ENCODE data around the gene APEX1. TPM values are rescaled to one million over a fixed set of nuclear protein-coding genes. Genes with fewer than 3 reads are reported as not detected.

APEX1 gene
- total RNA-seq = 60.0 TPM
- polyA plus RNA-seq (ENCODE audit: insufficient read depth in 1 of 8, insufficient read length in 8 of 8, low replicate concordance in 1 of 8) = 100 to 1,000 TPM; 175 to 205 (median 185) TPM
- long read RNA-seq, donor 1, transcript APEX1-201 (5 exons, 1,484 nt) = major isoform, 30 of 53 reads
- long read RNA-seq, donor 1, transcript APEX1-210 (5 exons, 1,437 nt) = minor isoform, 8 of 53 reads
- long read RNA-seq, donor 1, partial matches to known transcripts = 7 of 53 reads
- long read RNA-seq, donor 1, other reads (novel, unspliced or antisense) = 0 of 53 reads
- long read RNA-seq, donor 2, partial matches to known transcripts = 0 of 3 reads
- long read RNA-seq, donor 2, other reads (novel, unspliced or antisense) = 0 of 3 reads
- long read RNA-seq, donor 3, transcript APEX1-201 (5 exons, 1,484 nt) = major isoform, 50 of 79 reads
- long read RNA-seq, donor 3, transcript APEX1-210 (5 exons, 1,437 nt) = minor isoform, 5 of 79 reads
- long read RNA-seq, donor 3, transcript APEX1-216 (3 exons, 1,803 nt) = minor isoform, 8 of 79 reads
- long read RNA-seq, donor 3, transcript APEX1-205 (4 exons, 1,603 nt) = minor isoform, 9 of 79 reads
- long read RNA-seq, donor 3, partial matches to known transcripts = 0 of 79 reads
- long read RNA-seq, donor 3, other reads (novel, unspliced or antisense) = 0 of 79 reads
- long read RNA-seq, donor 4, transcript APEX1-210 (5 exons, 1,437 nt) = minor isoform, 7 of 57 reads
- long read RNA-seq, donor 4, transcript APEX1-205 (4 exons, 1,603 nt) = minor isoform, 6 of 57 reads
- long read RNA-seq, donor 4, transcript APEX1-201 (5 exons, 1,484 nt) = major isoform, 29 of 57 reads
- long read RNA-seq, donor 4, partial matches to known transcripts = 7 of 57 reads
- long read RNA-seq, donor 4, other reads (novel, unspliced or antisense) = 0 of 57 reads
- long read RNA-seq, donor 5, transcript APEX1-201 (5 exons, 1,484 nt) = major isoform, 114 of 179 reads
- long read RNA-seq, donor 5, transcript APEX1-216 (3 exons, 1,803 nt) = minor isoform, 10 of 179 reads
- long read RNA-seq, donor 5, transcript APEX1-210 (5 exons, 1,437 nt) = minor isoform, 21 of 179 reads
- long read RNA-seq, donor 5, transcript APEX1-205 (4 exons, 1,603 nt) = minor isoform, 10 of 179 reads
- long read RNA-seq, donor 5, partial matches to known transcripts = 21 of 179 reads
- long read RNA-seq, donor 5, other reads (novel, unspliced or antisense) = 0 of 179 reads
- long read RNA-seq, donor 6, transcript APEX1-201 (5 exons, 1,484 nt) = major isoform, 75 of 141 reads
- long read RNA-seq, donor 6, transcript APEX1-216 (3 exons, 1,803 nt) = minor isoform, 14 of 141 reads
- long read RNA-seq, donor 6, transcript APEX1-202 (5 exons, 1,387 nt) = minor isoform, 7 of 141 reads
- long read RNA-seq, donor 6, transcript APEX1-210 (5 exons, 1,437 nt) = minor isoform, 17 of 141 reads
- long read RNA-seq, donor 6, partial matches to known transcripts = 18 of 141 reads
- long read RNA-seq, donor 6, other reads (novel, unspliced or antisense) = 0 of 141 reads
- long read RNA-seq, donor 7, transcript APEX1-201 (5 exons, 1,484 nt) = major isoform, 62 of 97 reads
- long read RNA-seq, donor 7, transcript APEX1-216 (3 exons, 1,803 nt) = minor isoform, 8 of 97 reads
- long read RNA-seq, donor 7, transcript APEX1-210 (5 exons, 1,437 nt) = minor isoform, 8 of 97 reads
- long read RNA-seq, donor 7, partial matches to known transcripts = 11 of 97 reads
- long read RNA-seq, donor 7, other reads (novel, unspliced or antisense) = 0 of 97 reads
- long read RNA-seq, donor 8, transcript APEX1-210 (5 exons, 1,437 nt) = minor isoform, 8 of 84 reads
- long read RNA-seq, donor 8, transcript APEX1-201 (5 exons, 1,484 nt) = major isoform, 45 of 84 reads
- long read RNA-seq, donor 8, partial matches to known transcripts = 24 of 84 reads
- long read RNA-seq, donor 8, other reads (novel, unspliced or antisense) = 0 of 84 reads
- long read RNA-seq, donor 9, transcript APEX1-205 (4 exons, 1,603 nt) = minor isoform, 6 of 110 reads
- long read RNA-seq, donor 9, transcript APEX1-210 (5 exons, 1,437 nt) = minor isoform, 5 of 110 reads
- long read RNA-seq, donor 9, transcript APEX1-201 (5 exons, 1,484 nt) = major isoform, 43 of 110 reads
- long read RNA-seq, donor 9, partial matches to known transcripts = 52 of 110 reads
- long read RNA-seq, donor 9, other reads (novel, unspliced or antisense) = 0 of 110 reads
- long read RNA-seq, donor 10, transcript APEX1-210 (5 exons, 1,437 nt) = minor isoform, 8 of 119 reads
- long read RNA-seq, donor 10, transcript APEX1-216 (3 exons, 1,803 nt) = minor isoform, 8 of 119 reads
- long read RNA-seq, donor 10, transcript APEX1-201 (5 exons, 1,484 nt) = major isoform, 46 of 119 reads
- long read RNA-seq, donor 10, transcript APEX1-205 (4 exons, 1,603 nt) = minor isoform, 12 of 119 reads
- long read RNA-seq, donor 10, partial matches to known transcripts = 37 of 119 reads
- long read RNA-seq, donor 10, other reads (novel, unspliced or antisense) = 0 of 119 reads
- long read RNA-seq, donor 11, transcript APEX1-216 (3 exons, 1,803 nt) = minor isoform, 5 of 77 reads
- long read RNA-seq, donor 11, transcript APEX1-201 (5 exons, 1,484 nt) = major isoform, 56 of 77 reads
- long read RNA-seq, donor 11, partial matches to known transcripts = 5 of 77 reads
- long read RNA-seq, donor 11, other reads (novel, unspliced or antisense) = 0 of 77 reads

DNA sequence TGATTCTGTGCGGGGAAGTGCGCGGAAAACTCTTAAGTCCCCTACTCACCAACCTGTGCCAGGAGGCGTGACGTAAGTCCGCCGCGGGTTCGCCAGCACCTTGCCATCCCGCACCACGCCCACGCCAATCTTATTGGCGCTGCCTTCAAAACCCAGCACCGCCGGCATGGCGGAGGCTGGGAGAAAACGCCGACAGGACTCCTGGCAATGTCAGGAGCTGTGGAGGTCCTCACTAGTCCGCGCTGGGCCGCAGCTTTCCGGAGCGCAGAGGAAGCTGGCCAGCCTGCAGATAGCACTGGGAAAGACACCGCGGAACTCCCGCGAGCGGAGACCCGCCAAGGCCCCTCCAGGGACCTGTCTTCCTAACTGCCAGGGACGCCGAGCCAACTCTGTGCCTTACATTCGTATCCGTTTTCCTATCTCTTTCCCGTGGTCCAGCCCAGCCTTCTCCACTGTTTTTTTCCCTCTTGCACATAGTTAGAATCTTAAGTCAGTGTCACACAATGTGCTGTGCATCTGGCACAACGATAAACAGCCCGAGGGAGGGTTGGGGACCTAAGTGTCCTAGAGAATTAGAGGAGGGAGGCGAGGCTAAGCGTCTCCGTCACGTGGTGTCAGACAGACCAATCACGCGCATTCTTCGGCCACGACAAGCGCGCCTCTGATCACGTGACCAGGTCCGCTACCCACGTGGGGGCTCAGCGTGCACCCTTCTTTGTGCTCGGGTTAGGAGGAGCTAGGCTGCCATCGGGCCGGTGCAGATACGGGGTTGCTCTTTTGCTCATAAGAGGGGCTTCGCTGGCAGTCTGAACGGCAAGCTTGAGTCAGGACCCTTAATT lies at the start of gene APEX1, which contains the start of gene OSGEP:
Gene APEX1 (plus strand): TSS at position 711 of the 839 bp plus-strand sequence. CDS start 420 bp downstream, outside the sequence.
Gene OSGEP (minus strand): TSS at position 297 of the 839 bp plus-strand sequence. CDS start 129 bp downstream, at position 168.
- Histone ChIP-seq H3K9me3 (replicated peaks; ENCODE audit: control insufficient read depth, low read depth, low read length) (no peaks in the 10 kb centered on the region), H3K36me3 (ENCODE audit: control insufficient read depth, insufficient read depth, low read length) (peaks cover 51% of the 10 kb centered on the region), H3K27me3 (ENCODE audit: control insufficient read depth, insufficient read depth, low read length) (no peaks in the 10 kb centered on the region), H3K4me1 (ENCODE audit: control insufficient read depth, insufficient read depth, low read length) (peaks cover 16% of the 10 kb centered on the region), H3K27ac (ENCODE audit: low read length) (peak within 1 kb of the TSS; percentile 94), H3K4me3 (ENCODE audit: low read length) (peak within 1 kb of the TSS; percentile 92)
- peak; percentile 99 for DNase-seq
- WGBS (ENCODE audit: insufficient coverage) = under 1% methylated on average over 51 of the region's 56 CpGs

DNA sequence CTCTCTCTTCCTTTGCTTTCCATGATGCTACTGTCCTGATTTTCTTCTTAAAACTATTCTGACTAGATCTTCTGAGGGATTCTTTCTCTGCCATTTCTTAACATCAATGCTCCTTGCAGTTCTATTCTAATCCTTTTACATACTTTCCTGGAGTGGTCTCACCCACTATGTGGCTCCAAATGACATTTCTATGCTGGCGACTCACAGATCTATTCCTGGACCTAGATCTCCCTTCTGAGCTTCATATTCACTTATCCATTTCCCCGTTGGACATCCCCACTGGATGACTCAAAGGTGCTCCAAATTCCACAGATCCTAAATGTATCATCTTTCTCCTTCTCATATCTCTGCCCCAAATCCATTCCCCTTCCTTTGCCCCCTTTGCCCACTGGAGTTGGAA lies 45.8 kb upstream of the APEX1 start:
- 69% methylated on average over 2 of the region's 2 CpGs for WGBS (ENCODE audit: insufficient coverage)
- H3K4me3 ChIP-seq (ENCODE audit: low read length) = no peak overlapping the region
- H3K4me1 ChIP-seq (ENCODE audit: control insufficient read depth, insufficient read depth, low read length) = peaks cover 10% of the 10 kb centered on the region
- DNase-seq = peak; percentile 10
- H3K27me3 ChIP-seq (ENCODE audit: control insufficient read depth, insufficient read depth, low read length) = no peaks in the 10 kb centered on the region
- peaks cover 36% of the 10 kb centered on the region for H3K36me3 ChIP-seq (ENCODE audit: control insufficient read depth, insufficient read depth, low read length)
- no peaks in the 10 kb centered on the region for H3K9me3 ChIP-seq (replicated peaks; ENCODE audit: control insufficient read depth, low read depth, low read length)
- no peak overlapping the region for H3K27ac ChIP-seq (ENCODE audit: low read length)

DNA sequence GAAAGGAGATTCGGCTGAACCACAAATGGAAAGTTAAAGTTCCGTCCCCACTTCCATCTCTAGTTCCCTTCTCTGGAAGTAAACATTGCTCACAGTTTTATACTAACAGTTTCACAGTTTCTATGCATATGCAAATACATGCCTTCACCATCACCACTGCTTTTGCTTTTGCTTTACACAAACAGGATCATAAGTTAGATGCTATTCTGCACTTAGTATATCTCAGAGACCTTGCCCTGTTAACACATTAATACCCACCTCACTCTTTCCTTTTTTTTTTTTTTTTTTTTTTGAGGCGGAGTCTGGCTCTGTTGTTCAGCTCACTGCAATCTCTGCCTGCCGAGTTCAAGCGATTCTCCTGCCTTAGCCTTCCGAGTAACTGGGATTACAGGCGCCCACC lies 42.6 kb upstream of the APEX1 start:
- 17% methylated on average over 1 of the region's 7 CpGs for WGBS (ENCODE audit: insufficient coverage)
- Histone ChIP-seq H3K9me3 (replicated peaks; ENCODE audit: control insufficient read depth, low read depth, low read length) (no peaks in the 10 kb centered on the region), H3K27ac (ENCODE audit: low read length) (peak overlapping the region; percentile 99), H3K36me3 (ENCODE audit: control insufficient read depth, insufficient read depth, low read length) (peaks cover 10% of the 10 kb centered on the region), H3K4me3 (ENCODE audit: low read length) (peak overlapping the region; percentile 92), H3K4me1 (ENCODE audit: control insufficient read depth, insufficient read depth, low read length) (peaks cover 11% of the 10 kb centered on the region), H3K27me3 (ENCODE audit: control insufficient read depth, insufficient read depth, low read length) (no peaks in the 10 kb centered on the region)
- DNase-seq = peak; percentile 26

DNA sequence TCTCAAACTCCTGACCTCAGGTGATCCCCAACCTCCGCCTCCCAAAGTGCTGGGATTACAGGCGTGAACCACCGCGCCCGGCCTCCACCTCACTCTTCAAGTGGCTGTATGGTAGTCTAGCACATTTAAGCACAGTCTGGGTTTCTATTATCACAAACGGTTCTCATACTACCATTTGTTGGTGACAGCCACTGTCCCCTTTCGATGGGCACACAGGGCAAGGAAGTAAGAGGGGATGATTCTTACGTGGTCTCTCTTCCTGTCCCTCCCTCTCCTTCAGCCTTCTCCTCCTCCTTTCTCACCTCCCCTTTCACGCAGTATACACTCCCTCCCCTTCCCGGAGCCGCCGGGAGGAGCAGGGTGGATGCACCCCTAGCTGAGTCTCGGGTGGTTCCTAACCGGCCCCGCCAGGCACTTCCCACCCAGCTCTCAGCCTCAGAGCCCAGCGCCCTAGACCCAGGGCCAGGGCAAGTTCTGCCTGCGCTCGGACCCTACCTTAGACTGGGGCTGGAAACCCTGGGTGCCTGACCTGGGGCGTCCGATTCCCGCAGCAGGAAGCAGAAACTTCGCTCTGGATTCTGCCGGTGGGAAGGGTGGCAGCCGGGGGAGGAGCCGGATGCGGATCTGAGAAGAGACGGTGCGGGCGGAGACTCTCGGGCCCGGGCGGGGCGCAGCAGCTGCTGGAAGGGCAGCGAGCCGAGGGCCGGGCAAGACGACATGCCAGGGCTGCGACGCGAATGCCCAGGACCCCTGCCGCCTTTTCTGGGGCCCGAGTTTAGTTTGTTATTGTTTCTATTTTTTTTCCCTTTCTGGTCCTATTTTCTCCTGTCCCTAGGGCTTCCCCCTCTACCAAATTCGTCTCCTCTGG lies 41.9 kb upstream of the APEX1 start, which contains the start of gene TEP1:
Gene TEP1 (minus strand): TSS at position 626 of the 868 bp plus-strand sequence. CDS start 5,062 bp downstream, outside the sequence.
- H3K27ac ChIP-seq (ENCODE audit: low read length) = peak within 1 kb of the TSS; percentile 99
- H3K27me3 ChIP-seq (ENCODE audit: control insufficient read depth, insufficient read depth, low read length) = no peaks in the 10 kb centered on the region
- H3K36me3 ChIP-seq (ENCODE audit: control insufficient read depth, insufficient read depth, low read length) = peaks cover 3% of the 10 kb centered on the region
- H3K4me1 ChIP-seq (ENCODE audit: control insufficient read depth, insufficient read depth, low read length) = peaks cover 11% of the 10 kb centered on the region
- H3K9me3 ChIP-seq (replicated peaks; ENCODE audit: control insufficient read depth, low read depth, low read length) = no peaks in the 10 kb centered on the region
- under 1% methylated on average over 27 of the region's 43 CpGs for WGBS (ENCODE audit: insufficient coverage)
- DNase-seq = peak; percentile 92
- H3K4me3 ChIP-seq (ENCODE audit: low read length) = peak within 1 kb of the TSS; percentile 92

DNA sequence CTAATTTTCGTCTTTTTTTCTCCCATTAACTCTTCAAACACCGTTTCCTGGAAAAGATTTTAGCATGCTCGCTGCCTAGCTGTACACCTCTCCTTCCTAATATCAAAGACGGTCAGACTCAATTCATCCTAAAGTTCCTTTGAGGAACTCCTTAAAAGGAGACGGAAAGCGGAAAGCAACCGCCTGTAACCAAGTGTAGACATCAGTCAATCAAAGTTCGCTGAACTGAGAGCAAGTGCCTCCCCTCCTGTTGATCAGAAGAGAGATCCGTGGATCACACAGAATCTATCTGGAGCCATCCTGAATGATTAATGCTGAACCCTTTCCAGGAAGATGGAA lies 41.3 kb upstream of the APEX1 start:
- Histone ChIP-seq H3K4me1 (ENCODE audit: control insufficient read depth, insufficient read depth, low read length) (peaks cover 11% of the 10 kb centered on the region), H3K4me3 (ENCODE audit: low read length) (peak overlapping the region; percentile 92), H3K36me3 (ENCODE audit: control insufficient read depth, insufficient read depth, low read length) (no peaks in the 10 kb centered on the region), H3K27me3 (ENCODE audit: control insufficient read depth, insufficient read depth, low read length) (no peaks in the 10 kb centered on the region), H3K9me3 (replicated peaks; ENCODE audit: control insufficient read depth, low read depth, low read length) (no peaks in the 10 kb centered on the region), H3K27ac (ENCODE audit: low read length) (peak overlapping the region; percentile 99)
- 3% methylated on average over 6 of the region's 9 CpGs for WGBS (ENCODE audit: insufficient coverage)
- peak; percentile 38 for DNase-seq

DNA sequence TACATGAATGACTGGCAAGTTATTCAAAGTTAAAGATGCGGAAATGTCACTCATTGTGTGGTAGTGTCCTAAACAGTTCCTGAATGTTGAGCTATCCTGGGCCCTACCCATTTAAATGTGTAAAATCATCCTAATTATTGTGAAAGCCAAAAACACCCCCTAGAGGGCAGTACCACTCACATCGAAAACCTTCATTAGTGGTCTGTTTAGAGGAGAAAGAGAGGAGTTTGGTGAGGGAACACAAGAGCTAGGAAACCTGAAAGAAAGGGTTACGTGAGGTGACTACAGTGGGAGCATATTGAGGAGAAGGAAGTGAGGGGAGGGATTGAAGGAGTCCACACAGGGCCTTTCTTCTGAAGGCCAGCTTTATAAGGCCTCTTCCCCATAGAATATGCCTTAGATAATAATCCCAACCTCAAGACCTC lies 39.2 kb upstream of the APEX1 start:
- no peak overlapping the region for H3K4me3 ChIP-seq (ENCODE audit: low read length)
- H3K9me3 ChIP-seq (replicated peaks; ENCODE audit: control insufficient read depth, low read depth, low read length) = no peaks in the 10 kb centered on the region
- H3K27me3 ChIP-seq (ENCODE audit: control insufficient read depth, insufficient read depth, low read length) = no peaks in the 10 kb centered on the region
- DNase-seq = peak; percentile 43
- H3K36me3 ChIP-seq (ENCODE audit: control insufficient read depth, insufficient read depth, low read length) = no peaks in the 10 kb centered on the region
- no peak overlapping the region for H3K27ac ChIP-seq (ENCODE audit: low read length)
- WGBS (ENCODE audit: insufficient coverage) = 40% methylated on average over 1 of the region's 3 CpGs
- peaks cover 11% of the 10 kb centered on the region for H3K4me1 ChIP-seq (ENCODE audit: control insufficient read depth, insufficient read depth, low read length)

DNA sequence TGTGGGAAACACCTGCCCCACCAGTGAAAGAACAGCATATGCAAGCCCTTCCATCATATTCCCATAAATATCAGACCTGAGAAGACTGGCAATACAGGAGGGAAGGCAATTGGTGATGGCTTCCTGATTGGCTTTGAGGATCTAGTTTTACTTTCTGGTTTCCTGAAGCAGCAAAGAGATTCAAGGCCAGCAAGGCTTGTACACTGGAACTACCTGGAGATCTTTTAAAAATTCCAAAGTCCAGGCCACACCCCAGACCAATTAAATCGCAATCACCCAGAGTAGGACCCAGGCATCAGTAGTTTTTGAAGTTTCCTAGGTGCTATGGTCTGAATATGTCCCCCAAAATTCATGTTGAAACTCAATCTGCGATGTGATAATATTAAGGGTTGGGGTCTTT lies 38.8 kb upstream of the APEX1 start:
- no peak for DNase-seq
- H3K27me3 ChIP-seq (ENCODE audit: control insufficient read depth, insufficient read depth, low read length) = no peaks in the 10 kb centered on the region
- H3K27ac ChIP-seq (ENCODE audit: low read length) = no peak overlapping the region
- H3K4me1 ChIP-seq (ENCODE audit: control insufficient read depth, insufficient read depth, low read length) = peaks cover 11% of the 10 kb centered on the region
- H3K36me3 ChIP-seq (ENCODE audit: control insufficient read depth, insufficient read depth, low read length) = no peaks in the 10 kb centered on the region
- H3K9me3 ChIP-seq (replicated peaks; ENCODE audit: control insufficient read depth, low read depth, low read length) = no peaks in the 10 kb centered on the region
- H3K4me3 ChIP-seq (ENCODE audit: low read length) = no peak overlapping the region
- WGBS (ENCODE audit: insufficient coverage) = no CpG with 5 or more reads among the region's 2 CpGs

Data from muscle of leg (tissue), 16 donors.